Measurements from ENCODE around the gene OR13J1.

The OR13J1 gene

DNA sequence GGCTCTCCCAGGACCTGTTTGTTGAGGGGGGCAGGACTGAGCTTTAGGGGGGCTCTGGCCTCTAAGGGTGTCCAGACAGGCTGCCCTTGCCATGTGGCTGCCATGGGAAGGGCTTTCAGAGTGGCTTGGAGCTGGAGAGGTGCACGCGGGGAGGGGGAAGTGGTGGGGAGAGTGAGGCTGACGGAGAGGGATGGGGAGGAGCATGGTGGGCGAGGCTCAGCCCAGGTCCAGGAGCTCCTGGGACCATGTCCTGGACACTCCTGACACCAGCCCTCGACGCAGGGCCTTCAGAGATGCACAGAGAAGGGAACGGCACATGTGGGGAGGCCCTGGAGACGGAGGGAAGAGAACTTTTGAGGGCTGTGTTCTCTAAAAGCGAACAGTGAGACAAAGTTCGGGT lies 41.5 kb upstream of the OR13J1 start:
- DNase-seq (ENCODE audit: insufficient read length, low spot score) (no peak), FAIRE-seq (no peak)
- TF ChIP-seq TAF1 (IDR thresholded peaks at IDR 0.05; ENCODE audit: low read depth, low read length): no peak
- TF ChIP-seq POLR2A (IDR thresholded peaks at IDR 0.05; ENCODE audit: low read depth, low read length): no peak
- no peak for TF ChIP-seq POLR2AphosphoS5 (IDR thresholded peaks at IDR 0.05; ENCODE audit: low read depth, low read length)
- no peak for TF ChIP-seq POU2F2 (IDR thresholded peaks at IDR 0.05; ENCODE audit: low read depth, low read length)
- TF ChIP-seq PAX5 (IDR thresholded peaks at IDR 0.05; ENCODE audit: insufficient read depth, low read length, severe bottlenecking): no peak
- no peak for TF ChIP-seq SPI1 (IDR thresholded peaks at IDR 0.05; ENCODE audit: low read depth, low read length)

DNA sequence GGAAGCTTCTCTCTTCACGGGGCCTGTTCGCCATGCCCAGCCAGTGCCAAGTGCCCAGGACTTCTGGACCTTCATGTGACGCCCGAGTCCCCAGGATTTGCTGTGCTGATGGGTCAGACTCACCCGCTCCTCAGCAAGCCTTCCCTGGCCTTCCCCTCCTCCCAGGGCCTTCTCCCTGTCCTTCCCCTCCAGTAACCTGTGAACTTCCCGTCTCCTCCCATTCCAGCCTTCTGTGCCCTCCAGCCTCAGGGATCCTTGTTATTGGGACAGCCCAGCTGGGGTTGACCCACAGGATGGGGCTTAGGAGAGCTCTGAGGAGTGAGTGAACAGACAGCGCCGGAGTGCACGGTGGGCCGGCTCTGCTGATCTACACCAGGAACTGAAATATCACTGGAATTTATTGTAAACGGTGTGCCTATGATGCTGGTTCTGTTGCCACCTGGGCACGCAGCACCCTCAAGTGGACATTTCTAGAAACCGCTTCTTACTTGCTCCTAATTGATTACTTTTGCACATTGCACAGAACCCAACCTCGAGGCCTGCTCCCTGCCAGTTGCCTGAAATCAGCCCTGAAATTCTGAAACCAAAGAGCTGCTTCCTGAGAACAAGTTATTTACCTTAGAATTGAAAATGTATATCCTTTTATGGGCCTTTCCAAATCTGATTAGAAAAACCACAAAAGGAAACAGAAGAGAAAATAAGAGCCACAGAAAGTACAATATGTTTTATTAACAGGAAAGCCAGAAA lies 40.6 kb upstream of the OR13J1 start:
- FAIRE-seq (no peak), DNase-seq (ENCODE audit: insufficient read length, low spot score) (no peak)
- TF ChIP-seq TAF1 (IDR thresholded peaks at IDR 0.05; ENCODE audit: low read depth, low read length) (no peak), POU2F2 (IDR thresholded peaks at IDR 0.05; ENCODE audit: low read depth, low read length) (no peak), POLR2A (IDR thresholded peaks at IDR 0.05; ENCODE audit: low read depth, low read length) (no peak), PAX5 (IDR thresholded peaks at IDR 0.05; ENCODE audit: insufficient read depth, low read length, severe bottlenecking) (no peak)

DNA sequence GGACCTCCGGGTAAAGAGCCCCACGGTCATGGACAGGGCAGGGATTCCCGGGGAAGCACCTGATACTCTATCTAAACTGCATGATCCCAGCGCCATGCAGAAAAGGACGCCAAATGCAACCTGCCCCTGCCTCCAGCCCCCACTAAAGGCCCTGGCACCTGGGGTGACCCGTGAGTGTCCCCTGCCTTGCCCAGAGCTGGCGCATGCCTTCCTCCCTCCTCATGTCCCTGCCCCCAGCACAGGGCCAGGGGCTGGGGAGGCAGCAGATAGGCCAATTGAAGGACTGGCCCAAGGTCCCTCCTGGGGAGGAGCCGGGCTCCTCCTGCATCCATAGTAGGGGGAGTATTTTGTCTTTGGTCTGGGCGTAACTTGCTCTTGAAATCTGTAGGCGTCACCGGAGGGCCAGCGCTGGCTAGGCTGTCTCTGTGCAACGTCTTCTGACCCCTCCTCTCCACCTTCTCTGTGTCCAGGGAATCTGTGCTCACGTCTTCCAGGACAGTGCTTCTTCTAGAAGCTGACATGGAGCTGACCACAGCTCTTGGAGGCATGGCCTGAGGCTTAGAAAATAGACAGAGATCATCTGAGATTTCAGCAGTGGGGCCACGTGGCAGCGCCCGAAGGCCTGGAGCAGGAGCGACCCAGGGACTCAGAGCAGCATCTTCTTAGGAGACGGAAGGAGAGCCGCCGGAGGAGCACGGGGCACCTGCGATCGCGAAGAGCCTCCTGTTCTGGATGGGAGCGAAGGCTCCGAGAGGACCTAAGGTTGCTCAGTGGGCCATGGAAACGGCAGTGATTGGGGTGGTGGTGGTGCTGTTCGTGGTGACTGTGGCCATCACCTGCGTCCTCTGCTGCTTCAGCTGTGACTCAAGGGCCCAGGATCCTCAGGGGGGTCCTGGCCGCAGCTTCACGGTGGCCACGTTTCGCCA lies 39.7 kb upstream of the OR13J1 start:
- FAIRE-seq (no peak), DNase-seq (ENCODE audit: insufficient read length, low spot score) (no peak)
- no peak for TF ChIP-seq POLR2AphosphoS5 (IDR thresholded peaks at IDR 0.05; ENCODE audit: low read depth, low read length)
- TF ChIP-seq POLR2A (IDR thresholded peaks at IDR 0.05; ENCODE audit: low read depth, low read length): no peak
- no peak for TF ChIP-seq POU2F2 (IDR thresholded peaks at IDR 0.05; ENCODE audit: low read depth, low read length)
- TF ChIP-seq TAF1 (IDR thresholded peaks at IDR 0.05; ENCODE audit: low read depth, low read length): no peak
- TF ChIP-seq PAX5 (IDR thresholded peaks at IDR 0.05; ENCODE audit: insufficient read depth, low read length, severe bottlenecking): no peak
- no peak for TF ChIP-seq SPI1 (IDR thresholded peaks at IDR 0.05; ENCODE audit: low read depth, low read length)

DNA sequence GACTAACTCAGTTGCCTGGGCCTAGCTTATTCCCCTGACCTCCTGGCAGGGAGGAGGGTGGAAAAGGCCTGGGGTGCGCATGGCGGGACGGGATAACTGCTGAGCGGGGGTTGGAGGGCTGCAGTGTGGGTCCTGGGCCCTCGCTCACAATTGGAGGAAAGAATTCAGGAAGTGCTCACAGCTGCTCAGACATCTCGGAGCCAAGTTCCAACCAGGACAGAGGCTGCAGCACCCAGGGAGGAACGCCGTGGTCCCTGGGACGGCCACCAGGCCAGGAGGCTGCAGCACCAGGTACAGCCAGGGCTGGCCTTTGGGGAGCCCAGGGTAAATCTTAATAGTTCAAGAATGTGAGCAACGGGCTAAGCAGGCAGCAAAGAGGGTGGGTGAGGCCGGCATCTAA lies 39.1 kb upstream of the OR13J1 start, which contains the start of gene SPAAR:
TSS of gene SPAAR (plus strand) at position 217 of the 400 bp plus-strand sequence. CDS start 974 bp downstream, outside the sequence.
- DNase-seq (ENCODE audit: insufficient read length, low spot score) (no peak), FAIRE-seq (no peak)
- TF ChIP-seq SPI1 (IDR thresholded peaks at IDR 0.05; ENCODE audit: low read depth, low read length) (no peak), POLR2AphosphoS5 (IDR thresholded peaks at IDR 0.05; ENCODE audit: low read depth, low read length) (no peak), TAF1 (IDR thresholded peaks at IDR 0.05; ENCODE audit: low read depth, low read length) (no peak), PAX5 (IDR thresholded peaks at IDR 0.05; ENCODE audit: insufficient read depth, low read length, severe bottlenecking) (no peak), POU2F2 (IDR thresholded peaks at IDR 0.05; ENCODE audit: low read depth, low read length) (no peak), POLR2A (IDR thresholded peaks at IDR 0.05; ENCODE audit: low read depth, low read length) (no peak)

DNA sequence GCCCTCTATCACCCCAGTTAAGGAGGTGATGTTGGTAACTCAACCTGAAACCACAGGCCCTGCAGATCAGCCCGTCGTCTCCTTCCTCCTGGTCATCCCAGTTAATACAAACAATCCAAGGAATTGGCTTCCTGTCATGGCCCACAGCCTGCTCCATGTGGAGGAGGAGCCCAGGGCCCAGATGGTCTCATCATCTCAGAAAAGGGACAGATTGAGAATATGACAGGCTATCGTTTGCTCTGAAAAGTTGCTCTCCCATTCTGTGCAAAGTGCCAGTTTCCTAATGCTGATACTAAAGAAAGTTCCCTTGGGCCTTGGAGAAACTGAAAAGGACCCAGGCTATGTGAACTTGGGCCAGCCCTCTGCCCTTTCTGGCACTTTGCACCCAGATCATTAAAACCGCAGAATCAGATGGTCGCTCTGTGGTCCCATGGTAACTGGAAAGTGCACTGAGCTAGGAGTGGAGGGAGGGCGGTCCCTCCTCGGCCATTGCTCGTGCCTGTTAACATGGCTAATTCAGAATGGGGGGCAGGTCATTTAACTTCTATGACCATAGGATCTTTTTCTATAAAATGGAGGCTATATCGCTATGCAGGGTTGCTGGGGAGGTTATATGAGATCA lies 38.4 kb upstream of the OR13J1 start:
- no peak for DNase-seq (ENCODE audit: insufficient read length, low spot score)
- TF ChIP-seq POLR2A (IDR thresholded peaks at IDR 0.05; ENCODE audit: low read depth, low read length) (no peak), TAF1 (IDR thresholded peaks at IDR 0.05; ENCODE audit: low read depth, low read length) (no peak), POU2F2 (IDR thresholded peaks at IDR 0.05; ENCODE audit: low read depth, low read length) (no peak), POLR2AphosphoS5 (IDR thresholded peaks at IDR 0.05; ENCODE audit: low read depth, low read length) (no peak), SPI1 (IDR thresholded peaks at IDR 0.05; ENCODE audit: low read depth, low read length) (no peak), PAX5 (IDR thresholded peaks at IDR 0.05; ENCODE audit: insufficient read depth, low read length, severe bottlenecking) (no peak)
- FAIRE-seq: no peak

DNA sequence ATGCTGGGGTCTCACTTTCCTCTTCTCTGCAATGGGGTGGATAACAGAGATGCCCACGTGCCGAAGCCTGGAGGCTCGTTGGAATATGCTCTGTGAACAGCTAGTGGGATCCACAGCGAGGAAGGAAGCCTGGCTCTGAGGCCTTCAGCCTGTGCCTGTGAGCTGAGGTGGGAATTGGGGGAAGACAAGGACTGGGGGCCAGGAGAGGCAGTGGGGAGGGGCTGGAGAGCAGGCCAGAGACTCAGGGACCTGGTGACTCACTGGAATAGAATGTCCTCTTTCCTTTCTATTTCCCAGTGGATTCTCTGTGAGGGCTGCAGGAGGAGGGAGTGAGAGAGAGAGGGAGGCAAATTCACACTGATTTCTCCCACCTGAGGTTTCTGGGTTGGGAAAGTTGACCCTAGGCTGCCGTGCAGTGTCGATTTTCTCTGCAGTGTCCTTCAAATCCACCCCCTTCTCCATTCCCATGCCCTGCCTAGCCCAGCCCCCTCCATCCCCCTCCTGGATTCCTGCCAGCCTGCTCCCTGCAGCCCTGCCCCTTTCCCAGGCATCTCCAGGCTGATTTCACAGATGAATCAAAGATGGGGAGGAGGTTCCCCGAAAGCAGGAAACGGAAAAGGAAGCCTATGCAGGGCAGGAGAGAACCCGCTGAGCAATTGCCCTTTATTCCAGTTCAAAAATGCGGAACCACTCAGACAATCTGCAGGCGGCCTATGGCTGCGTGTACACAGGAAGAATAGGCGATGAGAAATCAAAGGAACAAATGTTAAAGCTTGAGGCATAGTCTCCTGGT lies 37.7 kb upstream of the OR13J1 start:
- no peak for DNase-seq (ENCODE audit: insufficient read length, low spot score)
- TF ChIP-seq POLR2AphosphoS5 (IDR thresholded peaks at IDR 0.05; ENCODE audit: low read depth, low read length): no peak
- no peak for TF ChIP-seq SPI1 (IDR thresholded peaks at IDR 0.05; ENCODE audit: low read depth, low read length)
- TF ChIP-seq TAF1 (IDR thresholded peaks at IDR 0.05; ENCODE audit: low read depth, low read length): no peak
- TF ChIP-seq PAX5 (IDR thresholded peaks at IDR 0.05; ENCODE audit: insufficient read depth, low read length, severe bottlenecking): no peak
- TF ChIP-seq POU2F2 (IDR thresholded peaks at IDR 0.05; ENCODE audit: low read depth, low read length): no peak
- no peak for TF ChIP-seq POLR2A (IDR thresholded peaks at IDR 0.05; ENCODE audit: low read depth, low read length)
- no peak for FAIRE-seq

DNA sequence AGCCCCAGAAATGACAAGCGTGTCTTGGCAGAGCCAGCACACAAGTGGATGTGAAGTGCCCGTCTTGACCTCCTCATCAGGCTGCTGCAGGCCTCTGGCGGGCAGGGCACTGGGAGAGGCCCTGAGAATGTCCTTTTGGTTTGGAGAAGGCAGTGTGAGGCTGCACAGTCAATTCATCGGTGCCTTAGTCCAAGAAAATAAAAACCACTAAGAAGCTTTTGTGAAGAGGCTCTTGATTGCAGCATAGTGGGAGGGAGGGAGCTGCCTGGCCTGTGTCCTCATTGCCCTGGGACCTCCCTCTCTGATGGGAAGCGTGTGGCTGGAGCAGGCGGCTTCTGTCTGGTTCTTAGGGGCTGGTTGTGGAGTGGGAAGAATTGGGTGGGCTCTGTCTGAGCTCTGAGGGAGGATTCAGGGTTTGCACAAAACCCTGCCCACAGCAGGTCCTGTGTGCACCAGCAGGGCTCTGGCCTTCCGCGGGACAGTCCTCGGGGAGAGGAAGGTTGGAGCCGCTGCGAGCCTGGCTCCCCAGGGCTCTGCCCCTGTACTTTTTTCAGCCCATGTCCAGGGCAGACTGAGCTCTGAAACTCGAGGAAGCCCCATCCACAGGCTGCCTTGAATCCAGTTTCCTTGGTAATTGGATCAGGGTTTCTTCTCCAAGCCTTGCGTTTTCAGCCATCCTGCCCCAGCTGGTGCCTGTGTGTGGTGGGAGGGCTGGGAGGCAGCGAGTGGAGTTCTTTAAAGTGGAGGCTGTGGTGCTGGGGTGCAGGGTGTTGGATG lies 36.9 kb upstream of the OR13J1 start:
- DNase-seq (ENCODE audit: insufficient read length, low spot score): no peak
- no peak for FAIRE-seq
- no peak for TF ChIP-seq PAX5 (IDR thresholded peaks at IDR 0.05; ENCODE audit: insufficient read depth, low read length, severe bottlenecking)
- TF ChIP-seq POU2F2 (IDR thresholded peaks at IDR 0.05; ENCODE audit: low read depth, low read length): no peak
- TF ChIP-seq POLR2AphosphoS5 (IDR thresholded peaks at IDR 0.05; ENCODE audit: low read depth, low read length): no peak
- no peak for TF ChIP-seq POLR2A (IDR thresholded peaks at IDR 0.05; ENCODE audit: low read depth, low read length)
- TF ChIP-seq TAF1 (IDR thresholded peaks at IDR 0.05; ENCODE audit: low read depth, low read length): no peak
- no peak for TF ChIP-seq SPI1 (IDR thresholded peaks at IDR 0.05; ENCODE audit: low read depth, low read length)
